Hepatocyte (in vitro differentiated cells): Measurements from ENCODE around the gene STAB2.

Experiments
- EZH2 ChIP-seq: fragments of 200-600 bp; sonication (generic); IDR thresholded peaks from 2 replicates; pipeline ENCODE4 v1.6.1; 2016; ENCODE audit warnings: antibody characterized with exemption, mild to moderate bottlenecking, borderline replicate concordance
- EZH2phosphoT487 ChIP-seq: fragments of 200-600 bp; sonication (generic); IDR thresholded peaks from one replicate; pipeline ENCODE4 v1.6.1; 2018; ENCODE audit warnings: antibody characterized with exemption, mild to moderate bottlenecking, low read depth, moderate library complexity; ENCODE audit not compliant: unreplicated experiment, severe bottlenecking
- TF ChIP-seq, protein P1 (sequence below): fragments of 200-600 bp; sonication (generic); IDR thresholded peaks from 2 replicates; pipeline ENCODE4 v1.5.1; 2016; ENCODE audit warnings: antibody characterized with exemption, mild to moderate bottlenecking; ENCODE audit not compliant: poor library complexity

GRCh38 chr12:103810111-103810510 lies 223.0 kb downstream of the STAB2 start:
- TF ChIP-seq, protein P1, sequence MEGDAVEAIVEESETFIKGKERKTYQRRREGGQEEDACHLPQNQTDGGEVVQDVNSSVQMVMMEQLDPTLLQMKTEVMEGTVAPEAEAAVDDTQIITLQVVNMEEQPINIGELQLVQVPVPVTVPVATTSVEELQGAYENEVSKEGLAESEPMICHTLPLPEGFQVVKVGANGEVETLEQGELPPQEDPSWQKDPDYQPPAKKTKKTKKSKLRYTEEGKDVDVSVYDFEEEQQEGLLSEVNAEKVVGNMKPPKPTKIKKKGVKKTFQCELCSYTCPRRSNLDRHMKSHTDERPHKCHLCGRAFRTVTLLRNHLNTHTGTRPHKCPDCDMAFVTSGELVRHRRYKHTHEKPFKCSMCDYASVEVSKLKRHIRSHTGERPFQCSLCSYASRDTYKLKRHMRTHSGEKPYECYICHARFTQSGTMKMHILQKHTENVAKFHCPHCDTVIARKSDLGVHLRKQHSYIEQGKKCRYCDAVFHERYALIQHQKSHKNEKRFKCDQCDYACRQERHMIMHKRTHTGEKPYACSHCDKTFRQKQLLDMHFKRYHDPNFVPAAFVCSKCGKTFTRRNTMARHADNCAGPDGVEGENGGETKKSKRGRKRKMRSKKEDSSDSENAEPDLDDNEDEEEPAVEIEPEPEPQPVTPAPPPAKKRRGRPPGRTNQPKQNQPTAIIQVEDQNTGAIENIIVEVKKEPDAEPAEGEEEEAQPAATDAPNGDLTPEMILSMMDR: no peak
- TF ChIP-seq EZH2phosphoT487 (no peak), EZH2 (no peak)
